ENCODE data around the gene GALP.

DNA sequence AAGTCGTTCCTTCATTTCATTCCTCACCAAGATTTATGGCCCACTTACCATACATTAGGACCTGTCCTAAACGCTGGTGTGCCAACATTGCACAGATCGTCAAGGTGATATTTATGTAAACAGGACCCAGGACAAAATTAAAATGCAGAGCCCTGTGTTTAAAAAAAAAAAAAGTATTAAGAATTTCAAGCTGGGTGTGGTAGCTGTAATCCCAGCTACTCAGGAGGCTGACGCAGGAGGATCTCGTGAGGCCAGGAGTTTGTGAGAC lies 41.2 kb upstream of the GALP start:
- TF ChIP-seq, protein P1, sequence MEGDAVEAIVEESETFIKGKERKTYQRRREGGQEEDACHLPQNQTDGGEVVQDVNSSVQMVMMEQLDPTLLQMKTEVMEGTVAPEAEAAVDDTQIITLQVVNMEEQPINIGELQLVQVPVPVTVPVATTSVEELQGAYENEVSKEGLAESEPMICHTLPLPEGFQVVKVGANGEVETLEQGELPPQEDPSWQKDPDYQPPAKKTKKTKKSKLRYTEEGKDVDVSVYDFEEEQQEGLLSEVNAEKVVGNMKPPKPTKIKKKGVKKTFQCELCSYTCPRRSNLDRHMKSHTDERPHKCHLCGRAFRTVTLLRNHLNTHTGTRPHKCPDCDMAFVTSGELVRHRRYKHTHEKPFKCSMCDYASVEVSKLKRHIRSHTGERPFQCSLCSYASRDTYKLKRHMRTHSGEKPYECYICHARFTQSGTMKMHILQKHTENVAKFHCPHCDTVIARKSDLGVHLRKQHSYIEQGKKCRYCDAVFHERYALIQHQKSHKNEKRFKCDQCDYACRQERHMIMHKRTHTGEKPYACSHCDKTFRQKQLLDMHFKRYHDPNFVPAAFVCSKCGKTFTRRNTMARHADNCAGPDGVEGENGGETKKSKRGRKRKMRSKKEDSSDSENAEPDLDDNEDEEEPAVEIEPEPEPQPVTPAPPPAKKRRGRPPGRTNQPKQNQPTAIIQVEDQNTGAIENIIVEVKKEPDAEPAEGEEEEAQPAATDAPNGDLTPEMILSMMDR (IDR thresholded peaks at IDR 0.05), result no peak
- no peak for TF ChIP-seq POLR2A (IDR thresholded peaks at IDR 0.05)

Measured in right lobe of liver (tissue), 4 donors.